Measurements from ENCODE around the gene NSD2. TPM values are rescaled to one million over a fixed set of nuclear protein-coding genes. Genes with fewer than 3 reads are reported as not detected.

NSD2 gene
- total RNA-seq, 1 donor from 2014 or later = 44.6 TPM

DNA sequence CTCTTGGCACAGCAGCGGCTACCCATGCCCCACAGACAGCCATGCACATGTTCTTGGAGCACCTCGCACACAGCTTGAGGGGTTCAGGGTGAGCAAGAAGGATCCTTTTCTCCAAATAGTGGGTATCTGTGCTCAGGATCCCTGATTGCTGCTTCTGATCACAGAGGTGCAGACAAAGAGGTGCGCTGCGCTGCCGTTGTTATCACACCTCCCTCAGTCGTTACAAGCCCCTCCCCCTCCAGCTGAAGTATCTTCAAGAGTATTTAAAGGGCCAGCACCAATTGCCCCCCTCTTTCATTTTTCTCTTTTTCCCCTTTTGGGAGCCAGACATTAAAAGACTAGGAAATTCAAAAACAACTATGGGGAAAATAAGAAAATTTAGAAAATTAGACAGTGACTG lies 93.2 kb downstream of the NSD2 start:
- Mint-ChIP-seq H3K9me3 (no peaks in the 10 kb centered on the region), H3K4me1 (no peaks in the 10 kb centered on the region), H3K27me3 (no peaks in the 10 kb centered on the region), H3K36me3 (ENCODE audit: low read depth) (peaks cover 65% of the 10 kb centered on the region), H3K27ac (no peak overlapping the region), H3K4me3 (no peak overlapping the region)
- no peak for ATAC-seq (ENCODE audit: low read depth)
- ChIA-PET POLR2A (no interaction called here), CTCF (interaction anchor here (1.2 kb wide), 1 partner anchor 65 kb away, joined by 3 read pairs; no protein-coding TSS in a partner anchor)
- intact Hi-C loops (cut with micrococcal nuclease) = no loop called here
- TF ChIP-seq CTCF (IDR thresholded peaks at IDR 0.05) = no peak
- no peak for DNase-seq

DNA sequence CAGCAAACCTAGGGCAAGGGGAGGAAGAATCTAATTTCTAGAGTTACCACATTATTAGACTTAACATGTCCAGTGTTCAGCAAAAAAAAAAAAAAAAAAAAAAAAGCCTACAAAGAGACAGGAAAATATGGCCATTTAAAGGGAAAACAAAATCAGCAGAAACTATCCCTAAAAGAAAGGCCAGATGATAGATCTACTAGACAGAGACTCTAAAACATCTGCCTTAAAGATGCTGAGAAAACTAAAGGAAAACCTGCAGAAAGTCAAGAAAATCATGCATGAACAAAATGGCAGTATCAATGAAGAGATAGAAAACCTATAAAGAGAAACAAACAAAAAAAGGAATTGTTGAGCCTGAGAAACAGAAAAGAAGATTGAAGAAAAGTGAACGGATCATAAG lies 93.8 kb downstream of the NSD2 start:
- Mint-ChIP-seq H3K27me3 (no peaks in the 10 kb centered on the region), H3K27ac (no peak overlapping the region), H3K36me3 (ENCODE audit: low read depth) (peaks cover 64% of the 10 kb centered on the region), H3K4me1 (no peaks in the 10 kb centered on the region), H3K4me3 (no peak overlapping the region), H3K9me3 (no peaks in the 10 kb centered on the region)
- POLR2A ChIA-PET = no interaction called here
- DNase-seq (no peak), ATAC-seq (ENCODE audit: low read depth) (no peak)
- intact Hi-C loops (cut with micrococcal nuclease) = no loop called here
- no peak for TF ChIP-seq CTCF (IDR thresholded peaks at IDR 0.05)
- CTCF ChIA-PET = no interaction called here

DNA sequence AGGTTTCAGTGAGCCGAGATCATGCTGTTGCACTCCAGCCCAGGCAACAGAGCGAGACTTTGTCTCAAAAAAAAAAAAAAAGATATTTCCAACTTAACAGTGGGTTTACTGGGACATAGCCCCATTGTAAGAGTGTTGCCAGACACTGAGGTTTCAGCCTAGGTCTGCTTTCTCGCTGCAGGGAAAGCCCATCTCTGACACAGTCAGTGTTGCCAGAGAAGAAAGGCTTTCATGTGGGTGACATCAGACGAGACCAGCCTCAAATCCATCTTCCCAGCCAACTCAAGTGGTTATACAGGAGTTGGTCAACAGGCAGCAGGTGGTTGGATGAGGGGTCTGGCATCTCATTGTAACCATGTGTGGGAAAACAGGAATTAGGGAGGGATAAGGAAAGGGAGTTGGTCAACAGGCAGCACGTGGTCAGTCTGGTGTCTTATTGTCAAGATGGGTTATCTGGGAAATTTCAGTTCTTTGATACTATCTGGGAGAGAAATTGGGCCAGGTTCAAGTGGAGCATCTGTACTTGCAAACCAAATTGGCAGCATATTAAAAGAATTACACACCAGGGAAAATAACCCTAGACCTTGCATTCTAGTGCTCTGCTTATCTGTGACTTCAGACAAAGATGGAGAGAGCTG lies 96.4 kb downstream of the NSD2 start:
- TF ChIP-seq CTCF (IDR thresholded peaks at IDR 0.05) = no peak
- intact Hi-C loops (cut with micrococcal nuclease) = no loop called here
- H3K36me3 Mint-ChIP-seq (ENCODE audit: low read depth) = peaks cover 48% of the 10 kb centered on the region
- ChIA-PET CTCF (no interaction called here), POLR2A (no interaction called here)
- H3K27me3 Mint-ChIP-seq = no peaks in the 10 kb centered on the region
- ATAC-seq (ENCODE audit: low read depth) (no peak), DNase-seq (no peak)
- H3K27ac Mint-ChIP-seq = no peak overlapping the region
- no peaks in the 10 kb centered on the region for H3K9me3 Mint-ChIP-seq
- no peak overlapping the region for H3K4me3 Mint-ChIP-seq
- no peaks in the 10 kb centered on the region for H3K4me1 Mint-ChIP-seq

- Mint-ChIP-seq H3K27me3 (no peaks in the 10 kb centered on the region), H3K9me3 (no peaks in the 10 kb centered on the region), H3K36me3 (ENCODE audit: low read depth) (peaks cover 45% of the 10 kb centered on the region), H3K4me3 (no peak overlapping the region), H3K4me1 (no peaks in the 10 kb centered on the region), H3K27ac (no peak overlapping the region)
- DNase-seq (no peak), ATAC-seq (ENCODE audit: low read depth) (no peak)
- TF ChIP-seq CTCF (IDR thresholded peaks at IDR 0.05) = no peak
- ChIA-PET CTCF (no interaction called here), POLR2A (no interaction called here)
- intact Hi-C loops (cut with micrococcal nuclease) = no loop called here
Observed at GRCh38 chr4:1968686-1969295, 97.6 kb downstream of the NSD2 start.

DNA sequence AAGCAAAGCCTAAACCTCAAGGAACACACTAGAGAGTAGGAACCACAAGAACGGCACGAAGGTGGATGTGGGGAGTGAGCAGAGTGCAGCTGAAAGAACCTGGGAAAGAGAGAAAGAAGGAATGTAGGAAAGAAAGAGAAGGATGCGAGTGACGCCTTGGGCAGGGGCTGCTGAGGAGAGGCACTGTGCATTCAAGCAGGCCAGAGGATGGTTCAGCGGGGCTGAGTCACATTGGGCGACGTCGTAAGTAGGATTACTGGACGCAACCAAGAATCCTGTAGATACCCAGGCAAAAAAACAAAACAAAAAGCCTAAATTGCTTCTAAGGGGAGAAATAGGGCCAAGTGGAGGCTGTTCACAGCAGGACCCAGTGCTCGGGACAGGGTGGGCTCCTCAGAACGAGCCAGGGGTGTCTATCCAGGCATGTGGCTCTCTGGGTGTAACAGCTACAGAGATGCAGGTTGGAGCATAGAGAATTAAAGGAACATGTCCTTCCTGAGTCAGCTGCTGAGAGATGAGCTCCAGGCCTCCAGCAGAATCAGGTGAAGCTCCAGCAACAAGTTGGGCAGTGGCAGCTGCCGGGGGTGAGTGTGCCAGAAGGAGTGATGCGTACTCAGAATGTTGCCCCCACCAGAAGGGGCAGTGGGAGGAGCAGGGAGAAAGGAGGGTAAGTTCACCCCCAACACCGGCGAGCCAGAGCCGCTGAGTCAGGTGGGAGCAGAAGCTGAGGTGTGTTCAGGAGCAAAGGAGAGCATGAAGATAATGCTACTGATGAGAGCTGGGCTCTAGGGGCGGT lies 98.9 kb downstream of the NSD2 start:
- no peak for DNase-seq
- intact Hi-C loops (cut with micrococcal nuclease) = no loop called here
- no peaks in the 10 kb centered on the region for H3K27me3 Mint-ChIP-seq
- H3K9me3 Mint-ChIP-seq = no peaks in the 10 kb centered on the region
- no peak for TF ChIP-seq CTCF (IDR thresholded peaks at IDR 0.05)
- H3K4me3 Mint-ChIP-seq = no peak overlapping the region
- ATAC-seq (ENCODE audit: low read depth) = no peak
- H3K36me3 Mint-ChIP-seq (ENCODE audit: low read depth) = peaks cover 51% of the 10 kb centered on the region
- no peaks in the 10 kb centered on the region for H3K4me1 Mint-ChIP-seq
- CTCF ChIA-PET = no interaction called here
- POLR2A ChIA-PET = no interaction called here
- no peak overlapping the region for H3K27ac Mint-ChIP-seq
